Stimulated activated naive B cell treated with anti-CD40 and anti-IgM and Interleukin-4, amounts not matched to agents 10 μg/mL and 1 μg/mL and 100 μg/mL, for 72 hours (primary cell): ENCODE measurements around the gene HSCB.
"Not testable (repeated sequence)": the region's sequence is repeated elsewhere in the genome, so short reads cannot be mapped to it uniquely, and the experiment has no call there.

Experiments used
- ATAC-seq, 2 donors: fragments of 150-1000 bp; cut with Tn5 transposase; replicated peaks; 2 replicates each; pipeline ENCODE4 v1.10.0; 2021; ENCODE audit warnings: moderate library complexity in 1 of 2
- DNase-seq: peaks from one replicate; pipeline ENCODE4 v3.0.0; 2021
- H3K27ac Mint-ChIP-seq: one replicate; pipeline ENCODE4 v1.8.0; 2022; ENCODE audit warnings: mild to moderate bottlenecking, mixed read lengths
- H3K27me3 Mint-ChIP-seq, 2 donors: one replicate each; pipeline ENCODE4 v1.8.0; 2022; ENCODE audit warnings: mixed read lengths in 2 of 2
- H3K36me3 Mint-ChIP-seq, 2 donors: one replicate each; pipeline ENCODE4 v1.8.0; 2022; ENCODE audit warnings: mixed read lengths in 2 of 2, mild to moderate bottlenecking in 1 of 2
- H3K4me1 Mint-ChIP-seq, 2 donors: one replicate each; pipeline ENCODE4 v1.8.0; 2022; ENCODE audit warnings: mixed read lengths in 2 of 2, mild to moderate bottlenecking in 1 of 2
- H3K4me3 Mint-ChIP-seq, 2 donors: one replicate each; pipeline ENCODE4 v1.8.0; 2022; ENCODE audit warnings: mild to moderate bottlenecking in 2 of 2, mixed read lengths in 2 of 2, moderate library complexity in 1 of 2
- H3K9me3 Mint-ChIP-seq, 2 donors: one replicate each; pipeline ENCODE4 v1.8.0; 2022; ENCODE audit warnings: mixed read lengths in 2 of 2, mild to moderate bottlenecking in 1 of 2

HSCB gene, protein sequence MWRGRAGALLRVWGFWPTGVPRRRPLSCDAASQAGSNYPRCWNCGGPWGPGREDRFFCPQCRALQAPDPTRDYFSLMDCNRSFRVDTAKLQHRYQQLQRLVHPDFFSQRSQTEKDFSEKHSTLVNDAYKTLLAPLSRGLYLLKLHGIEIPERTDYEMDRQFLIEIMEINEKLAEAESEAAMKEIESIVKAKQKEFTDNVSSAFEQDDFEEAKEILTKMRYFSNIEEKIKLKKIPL

DNA sequence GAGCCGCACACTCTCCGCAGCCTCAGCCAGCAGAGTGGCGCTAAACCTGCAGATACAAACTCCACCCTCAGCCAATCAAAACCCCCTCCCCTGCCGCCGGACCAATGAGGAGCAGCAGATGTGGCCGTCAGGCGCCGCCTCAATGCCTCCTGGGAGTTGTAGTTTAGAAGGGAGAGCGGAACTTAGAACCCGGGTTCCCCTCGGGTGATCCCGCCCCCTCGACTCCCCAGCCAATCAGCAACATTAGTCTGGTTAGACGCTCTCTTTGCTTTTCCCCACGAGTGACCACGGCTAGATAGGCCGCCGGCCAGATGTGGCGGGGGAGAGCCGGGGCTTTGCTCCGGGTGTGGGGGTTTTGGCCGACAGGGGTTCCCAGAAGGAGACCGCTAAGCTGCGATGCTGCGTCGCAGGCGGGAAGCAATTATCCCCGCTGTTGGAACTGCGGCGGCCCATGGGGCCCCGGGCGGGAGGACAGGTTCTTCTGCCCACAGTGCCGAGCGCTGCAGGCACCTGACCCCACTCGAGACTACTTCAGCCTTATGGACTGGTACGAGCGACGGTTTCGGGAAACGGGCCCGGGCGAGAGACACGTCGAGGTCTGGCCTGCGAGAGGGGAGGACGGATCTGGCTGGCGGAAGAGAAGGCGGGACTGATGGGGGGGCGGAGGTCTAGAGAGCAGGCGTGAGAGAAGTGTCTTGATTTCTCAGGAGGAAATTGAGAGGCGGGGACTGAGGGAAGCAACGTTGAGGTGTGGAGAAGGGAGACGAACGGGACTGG lies at the start of gene HSCB, which contains the start of gene CHEK2:
Gene HSCB (plus strand): TSS at position 255 of the 777 bp plus-strand sequence. CDS start 57 bp downstream, at position 312.
Gene CHEK2 (minus strand): TSS at position 36 of the 777 bp plus-strand sequence. CDS start 7,099 bp downstream, outside the sequence.
- Mint-ChIP-seq H3K27me3 (no peaks in the 10 kb centered on the region), H3K36me3 (peaks cover 14 to 27% of the 10 kb centered on the region in 2 donors), H3K27ac (peak within 1 kb of the TSS; percentile 95), H3K4me1 (peaks cover 13 to 22% of the 10 kb centered on the region in 2 donors), H3K4me3 (peak within 1 kb of the TSS; percentile 85 to 87), H3K9me3 (no peaks in the 10 kb centered on the region)
- DNase-seq, result peak; percentile 98
- peak; percentile 93 to 95 for ATAC-seq

DNA sequence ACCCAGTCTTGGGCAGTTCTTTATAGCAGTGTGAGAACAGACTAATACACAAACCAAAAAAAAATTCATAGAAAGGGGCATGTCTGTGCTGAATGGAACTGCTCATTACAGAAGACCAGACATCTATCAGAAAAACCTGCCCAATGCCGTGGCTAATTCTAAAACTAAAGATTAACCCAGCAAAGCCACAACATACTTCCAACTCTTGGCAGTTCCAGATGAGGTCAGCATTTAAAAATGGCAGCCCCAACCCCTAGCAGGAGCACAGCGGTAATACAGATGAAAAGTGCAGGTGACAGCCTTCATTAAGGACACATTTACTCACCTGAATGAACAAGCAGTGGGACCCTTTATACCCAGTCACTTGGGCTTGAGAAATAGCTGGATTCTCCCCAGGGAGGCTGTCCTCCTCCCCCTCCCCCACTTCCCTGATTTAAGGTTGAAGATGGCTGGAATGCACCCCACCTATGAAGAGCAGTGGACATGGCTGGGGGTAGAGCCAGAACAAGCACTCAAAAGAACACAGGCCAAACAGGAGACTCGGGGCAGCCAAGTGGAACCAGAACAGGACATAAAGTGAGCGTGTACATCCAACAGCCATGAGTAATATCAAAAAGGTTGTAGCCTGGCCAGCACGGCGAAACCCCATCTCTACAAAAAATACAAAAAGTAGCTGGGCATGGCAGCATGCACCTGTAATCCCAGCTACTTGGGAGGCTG lies 48.6 kb upstream of the HSCB start:
- Mint-ChIP-seq H3K36me3 (peaks cover 29 to 30% of the 10 kb centered on the region in 2 donors), H3K4me1 (peaks cover 9 to 15% of the 10 kb centered on the region in 2 donors)
- H3K9me3 Mint-ChIP-seq, ATAC-seq, H3K4me3 Mint-ChIP-seq, H3K27me3 Mint-ChIP-seq, DNase-seq, H3K27ac Mint-ChIP-seq: not testable (repeated sequence)

DNA sequence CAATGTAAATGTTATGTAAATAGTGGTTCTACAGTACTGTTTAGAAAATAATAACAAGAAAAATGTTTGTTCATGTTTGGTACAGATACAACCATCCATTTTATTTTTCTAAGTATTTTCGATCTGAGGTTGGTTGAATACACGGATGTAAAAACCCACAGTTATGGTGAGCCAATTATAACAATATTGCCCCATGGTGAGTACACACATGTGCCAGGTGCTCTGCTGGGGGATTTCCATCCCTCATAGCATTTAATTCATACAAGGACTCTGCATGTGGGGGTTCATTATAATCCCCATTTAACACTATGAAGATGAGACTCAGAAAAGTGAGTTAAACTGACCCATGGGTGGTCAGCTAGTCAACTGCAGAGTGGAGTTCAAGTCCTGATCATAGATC lies 38.9 kb upstream of the HSCB start:
- ATAC-seq, result peak; percentile 70 to 74
- no peaks in the 10 kb centered on the region for H3K9me3 Mint-ChIP-seq
- H3K4me1 Mint-ChIP-seq, result peaks cover 14 to 36% of the 10 kb centered on the region in 2 donors
- peaks cover 4 to 23% of the 10 kb centered on the region in 2 donors for H3K36me3 Mint-ChIP-seq
- no peak for DNase-seq
- no peaks in the 10 kb centered on the region for H3K27me3 Mint-ChIP-seq
- no peak overlapping the region for H3K27ac Mint-ChIP-seq
- H3K4me3 Mint-ChIP-seq, result no peak overlapping the region

DNA sequence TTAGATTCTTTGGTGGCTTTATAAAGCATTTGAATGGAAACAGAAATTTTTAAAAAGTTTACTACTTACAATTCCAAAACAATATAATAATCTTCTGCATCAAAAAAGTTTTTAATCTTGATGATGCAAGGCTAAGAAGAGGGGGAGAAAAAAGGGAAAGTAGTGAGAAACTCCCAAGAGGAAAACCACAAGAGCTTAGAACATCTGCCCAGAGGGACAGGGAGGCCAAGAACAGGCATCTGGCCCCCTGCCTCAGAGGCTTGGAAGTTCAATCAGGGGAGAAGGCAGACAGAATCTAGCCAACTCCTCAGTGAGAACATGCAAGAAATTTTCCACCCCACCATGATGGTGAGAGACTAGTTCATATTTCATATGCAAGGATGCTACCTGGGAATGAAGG lies 38.4 kb upstream of the HSCB start:
- DNase-seq, result no peak
- peaks cover 10 to 26% of the 10 kb centered on the region in 2 donors for H3K36me3 Mint-ChIP-seq
- H3K4me1 Mint-ChIP-seq, result peaks cover 14 to 42% of the 10 kb centered on the region in 2 donors
- no peak overlapping the region for H3K4me3 Mint-ChIP-seq
- no peak for ATAC-seq
- no peak overlapping the region for H3K27ac Mint-ChIP-seq
- no peaks in the 10 kb centered on the region for H3K9me3 Mint-ChIP-seq
- no peaks in the 10 kb centered on the region for H3K27me3 Mint-ChIP-seq

DNA sequence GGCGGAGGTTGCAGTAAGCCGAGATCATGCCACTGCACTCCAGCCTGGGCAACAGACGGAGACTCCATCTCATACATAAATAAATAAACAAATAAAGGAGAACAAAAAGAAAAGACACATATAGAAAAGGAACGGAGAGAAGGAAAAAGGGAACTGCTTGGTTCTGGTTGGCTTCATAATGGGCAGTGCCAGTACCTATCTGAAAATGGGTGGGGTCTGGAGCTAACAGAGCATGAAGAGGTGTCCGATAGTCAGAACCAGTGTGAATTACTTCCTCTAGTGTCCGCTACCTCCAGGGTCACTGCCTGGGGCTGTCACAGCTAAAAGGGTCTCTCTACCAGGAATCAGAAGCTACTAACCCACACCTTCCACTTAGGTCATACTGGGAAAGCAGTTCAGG lies 35.0 kb upstream of the HSCB start:
- peaks cover 14 to 43% of the 10 kb centered on the region in 2 donors for H3K4me1 Mint-ChIP-seq
- no peaks in the 10 kb centered on the region for H3K9me3 Mint-ChIP-seq
- peak overlapping the region; percentile 3 for H3K27ac Mint-ChIP-seq
- DNase-seq, result peak; percentile 18
- no peaks in the 10 kb centered on the region for H3K27me3 Mint-ChIP-seq
- peak; percentile 94 to 96 for ATAC-seq
- no peak overlapping the region for H3K4me3 Mint-ChIP-seq
- H3K36me3 Mint-ChIP-seq, result peaks cover 15 to 33% of the 10 kb centered on the region in 2 donors

DNA sequence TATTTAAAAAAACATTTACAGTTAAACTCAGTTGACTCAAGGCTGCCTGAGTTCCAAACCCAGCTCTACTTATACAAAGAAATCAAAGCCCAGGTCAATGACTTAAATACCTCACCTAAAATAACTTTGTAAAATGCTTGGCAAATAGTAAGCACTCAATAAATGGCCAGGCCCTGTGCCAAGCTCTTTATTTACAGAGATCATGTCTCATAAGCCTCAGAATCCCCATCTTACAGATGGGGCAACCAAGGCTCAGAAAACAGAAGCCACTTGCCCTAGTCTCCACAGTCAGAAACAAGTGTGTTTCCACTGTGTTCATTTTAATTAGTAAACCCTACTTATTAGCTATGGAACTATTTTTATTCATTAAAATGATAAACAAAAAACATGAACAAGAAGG lies 31.7 kb upstream of the HSCB start:
- Mint-ChIP-seq H3K36me3 (peaks cover 13 to 24% of the 10 kb centered on the region in 2 donors), H3K9me3 (no peaks in the 10 kb centered on the region), H3K4me1 (peaks cover 10 to 25% of the 10 kb centered on the region in 2 donors), H3K27me3 (no peaks in the 10 kb centered on the region), H3K4me3 (no peak overlapping the region), H3K27ac (no peak overlapping the region)
- no peak for ATAC-seq
- DNase-seq, result no peak

DNA sequence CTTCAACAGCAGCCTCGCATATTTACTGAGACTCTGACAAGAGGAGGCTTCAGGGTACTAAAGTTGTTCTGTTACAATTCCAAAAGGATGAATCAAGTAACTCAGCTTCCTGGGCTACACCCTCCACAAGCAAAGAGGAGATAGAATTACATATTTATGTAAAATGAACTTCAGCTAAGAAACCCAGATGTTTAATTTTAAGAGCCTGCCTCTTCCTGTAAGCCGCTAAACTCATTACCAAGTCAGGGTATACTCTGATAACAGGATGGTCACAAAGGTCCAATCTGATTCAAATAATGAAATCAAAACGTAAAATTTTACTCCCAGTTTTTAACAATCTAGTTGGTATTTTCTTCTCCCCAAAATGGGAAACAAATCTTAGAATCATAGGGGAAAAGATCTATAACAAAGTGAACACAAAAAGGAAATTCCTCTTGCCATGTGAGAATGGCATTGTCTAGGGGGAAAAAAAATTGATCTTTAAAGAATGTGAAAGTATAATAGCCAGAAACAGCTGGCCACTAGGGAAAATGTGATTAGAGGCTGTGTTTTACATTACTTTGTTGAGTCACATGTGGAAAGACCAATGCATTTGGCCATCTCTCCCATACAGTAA lies 31.2 kb upstream of the HSCB start:
- no peak for DNase-seq
- H3K36me3 Mint-ChIP-seq, result peaks cover 13 to 24% of the 10 kb centered on the region in 2 donors
- no peak overlapping the region for H3K4me3 Mint-ChIP-seq
- no peaks in the 10 kb centered on the region for H3K9me3 Mint-ChIP-seq
- ATAC-seq, result no peak
- H3K27ac Mint-ChIP-seq, result no peak overlapping the region
- H3K4me1 Mint-ChIP-seq, result peaks cover 10 to 25% of the 10 kb centered on the region in 2 donors
- H3K27me3 Mint-ChIP-seq, result no peaks in the 10 kb centered on the region

DNA sequence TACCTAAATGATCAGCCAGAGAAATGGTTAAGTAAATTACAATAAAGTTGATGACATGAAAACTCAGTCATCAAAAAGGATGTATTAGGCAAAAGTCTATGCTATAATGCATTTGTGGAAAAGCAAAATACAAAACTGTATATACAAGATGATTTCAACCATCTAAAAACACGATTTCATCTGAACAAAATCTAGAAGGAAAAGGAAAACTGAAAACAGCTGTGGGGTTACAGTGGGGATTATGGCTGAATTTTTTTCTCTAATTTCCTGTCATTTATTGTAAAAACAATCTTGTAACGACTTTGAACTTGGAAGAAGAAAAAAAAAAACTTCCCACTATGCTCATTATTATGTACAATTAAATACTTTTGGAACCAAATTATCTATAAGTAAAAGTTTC lies 30.5 kb upstream of the HSCB start:
- Mint-ChIP-seq H3K4me1 (peaks cover 5 to 19% of the 10 kb centered on the region in 2 donors), H3K4me3 (no peak overlapping the region), H3K27me3 (no peaks in the 10 kb centered on the region), H3K9me3 (no peaks in the 10 kb centered on the region), H3K27ac (no peak overlapping the region), H3K36me3 (peaks cover 13 to 19% of the 10 kb centered on the region in 2 donors)
- no peak for ATAC-seq
- DNase-seq, result no peak

DNA sequence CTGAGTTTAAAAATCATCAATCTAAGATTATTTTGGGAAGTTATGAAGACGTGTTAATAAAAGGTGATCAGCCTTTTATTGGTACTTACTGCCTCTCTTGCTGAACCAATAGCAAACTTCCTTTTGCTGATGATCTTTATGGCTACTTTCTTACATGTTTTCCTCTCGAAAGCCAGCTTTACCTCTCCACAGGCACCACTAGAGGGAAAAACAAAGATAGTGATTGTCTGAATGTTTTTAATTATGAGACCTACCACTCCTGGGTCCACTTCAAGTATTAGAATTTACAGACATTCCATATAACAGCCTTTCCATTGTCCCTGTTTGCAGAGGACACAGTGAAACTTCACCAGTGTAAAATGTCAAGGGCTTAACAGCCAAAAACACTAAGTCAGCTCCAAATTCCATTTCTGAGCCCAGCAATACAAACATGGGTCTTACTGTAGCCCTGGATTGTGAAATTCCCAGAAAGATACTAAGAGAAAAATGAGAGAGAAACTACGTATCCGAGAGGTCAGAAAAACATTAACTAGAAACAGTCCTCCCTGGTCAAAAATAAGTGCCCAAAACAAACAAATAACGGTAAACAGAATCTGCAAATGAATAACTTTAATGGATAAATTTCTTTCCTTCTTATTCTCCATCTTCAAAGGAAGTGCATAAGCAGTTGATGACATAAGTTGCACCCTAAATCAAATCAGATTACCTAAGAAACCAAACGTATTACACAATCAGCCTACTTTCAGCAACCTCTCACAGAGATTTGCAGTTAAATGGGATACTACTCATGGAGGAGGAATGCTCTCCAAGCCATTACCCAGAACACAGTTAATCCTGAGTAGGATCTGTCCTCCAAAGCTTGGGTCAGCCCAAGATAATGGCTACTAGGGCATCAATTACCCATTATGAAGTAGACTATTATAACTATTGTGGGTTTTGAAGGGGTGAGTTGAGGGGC lies 29.7 kb upstream of the HSCB start:
- H3K27ac Mint-ChIP-seq, result no peak overlapping the region
- no peak for DNase-seq
- H3K36me3 Mint-ChIP-seq, result peaks cover 13 to 19% of the 10 kb centered on the region in 2 donors
- H3K4me1 Mint-ChIP-seq, result peaks cover 3 to 12% of the 10 kb centered on the region in 2 donors
- ATAC-seq, result no peak
- H3K27me3 Mint-ChIP-seq, result no peaks in the 10 kb centered on the region
- no peak overlapping the region for H3K4me3 Mint-ChIP-seq
- no peaks in the 10 kb centered on the region for H3K9me3 Mint-ChIP-seq

DNA sequence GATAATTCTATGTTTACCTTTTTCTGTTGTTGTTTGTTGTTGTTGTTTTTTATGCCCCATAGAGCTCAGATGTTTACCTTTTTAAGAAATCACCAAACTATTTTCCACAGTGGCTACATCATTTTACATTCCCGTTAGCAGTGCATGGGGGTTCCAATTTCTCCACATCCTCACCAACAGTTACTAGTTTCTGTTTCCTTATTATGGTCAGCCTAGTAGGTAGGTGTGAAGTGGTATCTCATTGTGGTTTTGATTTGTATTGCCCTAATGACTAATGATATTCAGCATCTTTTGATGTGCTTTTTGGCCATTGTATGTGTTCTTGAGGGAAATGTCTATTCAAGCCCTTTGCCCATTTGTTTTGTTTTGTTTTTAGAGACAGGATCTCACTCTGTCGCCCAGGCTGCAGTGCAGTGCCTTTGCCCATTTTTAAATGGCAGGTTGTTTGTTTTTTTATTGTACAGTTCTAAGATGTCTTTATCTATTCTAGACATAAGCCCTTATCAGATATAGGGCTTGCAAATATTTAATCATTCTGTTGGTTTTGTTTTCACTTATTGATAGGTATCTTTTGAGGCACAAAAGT lies 27.7 kb upstream of the HSCB start:
- H3K4me1 Mint-ChIP-seq, result no peaks in the 10 kb centered on the region
- DNase-seq, result no peak
- no peak overlapping the region for H3K27ac Mint-ChIP-seq
- H3K27me3 Mint-ChIP-seq, result no peaks in the 10 kb centered on the region
- ATAC-seq, result peak in 1 of 2 donors; percentile 36
- H3K36me3 Mint-ChIP-seq, result peaks cover 8 to 17% of the 10 kb centered on the region in 2 donors
- H3K4me3 Mint-ChIP-seq, result no peak overlapping the region
- H3K9me3 Mint-ChIP-seq, result no peaks in the 10 kb centered on the region

DNA sequence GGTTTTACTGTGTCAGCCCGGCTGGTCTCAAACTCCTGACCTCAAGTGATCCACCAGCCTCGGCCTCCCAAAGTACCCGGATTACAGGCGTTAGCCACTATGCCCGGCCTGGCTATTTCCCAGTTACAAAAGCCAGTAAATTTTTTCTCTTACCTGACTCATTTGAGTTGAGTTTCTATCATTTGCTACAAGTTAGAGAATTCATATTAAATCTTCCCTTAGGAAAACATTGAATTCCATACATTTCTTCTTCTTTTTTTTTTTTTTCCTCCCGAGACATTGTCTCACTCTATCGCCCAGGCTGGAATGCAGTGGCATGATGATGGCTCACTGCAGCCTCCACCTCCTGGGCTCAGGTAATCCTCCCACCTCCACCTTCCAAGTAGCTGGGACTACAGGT lies 26.2 kb upstream of the HSCB start:
- no peak overlapping the region for H3K4me3 Mint-ChIP-seq
- DNase-seq (no peak), ATAC-seq (no peak)
- H3K4me1 Mint-ChIP-seq, result no peaks in the 10 kb centered on the region
- no peaks in the 10 kb centered on the region for H3K27me3 Mint-ChIP-seq
- H3K27ac Mint-ChIP-seq, result no peak overlapping the region
- H3K9me3 Mint-ChIP-seq, result no peaks in the 10 kb centered on the region
- peaks cover 10 to 19% of the 10 kb centered on the region in 2 donors for H3K36me3 Mint-ChIP-seq

DNA sequence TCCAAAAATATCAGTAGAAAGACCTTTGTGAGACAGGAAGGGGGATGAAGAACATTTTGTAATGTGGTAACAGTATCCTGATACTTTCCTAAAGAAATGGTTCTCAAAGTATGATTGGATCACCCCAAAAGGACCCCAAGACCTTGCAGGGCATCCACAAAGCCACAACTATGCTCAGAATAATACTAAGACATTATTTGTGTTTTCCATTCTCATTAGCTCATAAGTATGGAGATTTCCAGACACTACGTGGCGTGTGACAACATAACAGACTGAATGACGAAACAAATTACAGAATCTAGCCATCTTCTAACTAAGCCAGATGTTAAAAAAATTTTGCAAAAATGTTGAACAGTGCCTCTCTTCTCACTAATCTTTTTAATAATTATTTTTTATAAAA lies 25.2 kb upstream of the HSCB start:
- H3K4me1 Mint-ChIP-seq, result no peaks in the 10 kb centered on the region
- no peaks in the 10 kb centered on the region for H3K9me3 Mint-ChIP-seq
- H3K27ac Mint-ChIP-seq, result no peak overlapping the region
- DNase-seq, result no peak
- H3K36me3 Mint-ChIP-seq, result peaks cover 9 to 15% of the 10 kb centered on the region in 2 donors
- no peak overlapping the region for H3K4me3 Mint-ChIP-seq
- ATAC-seq, result no peak
- no peaks in the 10 kb centered on the region for H3K27me3 Mint-ChIP-seq

DNA sequence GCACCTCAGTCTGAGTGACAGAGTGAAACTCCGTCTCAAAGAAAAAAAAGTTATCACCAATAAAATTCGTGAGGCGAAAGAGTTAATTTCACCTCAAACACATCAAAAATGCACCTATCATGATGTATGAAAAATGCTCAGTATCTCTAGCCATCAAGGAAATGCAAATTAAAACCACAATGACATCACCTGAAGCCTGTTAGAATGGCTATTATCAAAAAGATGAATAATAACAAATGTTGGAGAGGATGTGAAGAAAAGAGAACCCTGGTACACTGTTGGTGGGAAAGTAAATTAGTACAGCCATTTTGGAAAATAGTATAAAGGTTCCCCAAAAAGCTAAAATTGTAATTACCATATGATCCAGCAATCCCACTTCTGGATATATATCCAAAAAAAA lies 23.8 kb upstream of the HSCB start:
- Mint-ChIP-seq H3K4me3 (no peak overlapping the region), H3K36me3 (peaks cover 13 to 17% of the 10 kb centered on the region in 2 donors), H3K27me3 (no peaks in the 10 kb centered on the region), H3K9me3 (no peaks in the 10 kb centered on the region), H3K4me1 (no peaks in the 10 kb centered on the region), H3K27ac (no peak overlapping the region)
- DNase-seq (no peak), ATAC-seq (peak in 1 of 2 donors; percentile 27)
